A673 (cell line): ENCODE data around the gene TP53BP1. TPM values are rescaled to one million over a fixed set of nuclear protein-coding genes. Genes with fewer than 3 reads are reported as not detected.
A peak's percentile ranks its signal among the peaks of the same experiment; 100 is the strongest.

ENCODE experiments used
- BruUV-seq: library from RNA; stranded (reverse); fragments of 400-500 nt; replicated peaks from 2 replicates; lab custom pipeline; 2021; lab: Mats Ljungman, UMichigan
- CTCF ChIA-PET: fragments of 300-600 bp; sonication (Branson Sonifier 250); formaldehyde crosslinking; loops from one replicate; lab custom pipeline; 2022; ENCODE audit warnings: antibody characterized with exemption; lab: Charles Lee
- POLR2A ChIA-PET: fragments of 300-600 bp; sonication (Branson Sonifier 250); formaldehyde crosslinking; loops from one replicate; lab custom pipeline; 2022; ENCODE audit warnings: antibody characterized with exemption; ENCODE audit not compliant: low non-redundant PET; lab: Charles Lee
- DNase-seq: peaks from one replicate; pipeline ENCODE4 v3.0.0-alpha.2; 2015; ENCODE audit warnings: low spot score
- H3K27ac ChIP-seq: fragments of 200-600 bp; sonication (generic); 2 replicates; pipeline ENCODE4 v1.5.1; 2016; ENCODE audit warnings: mixed run types, low read depth, mild to moderate bottlenecking, mixed read lengths, antibody characterized with exemption, low read length; ENCODE audit not compliant: poor library complexity, severe bottlenecking
- H3K27me3 ChIP-seq: fragments of 200-600 bp; sonication (generic); replicated peaks from 2 replicates; pipeline ENCODE4 v1.6.1; 2017; ENCODE audit warnings: mixed run types, low read depth, mild to moderate bottlenecking, mixed read lengths, antibody characterized with exemption, low read length; ENCODE audit not compliant: insufficient read depth, poor library complexity
- H3K36me3 ChIP-seq: fragments of 200-600 bp; sonication (generic); 2 replicates; pipeline ENCODE4 v1.6.1; 2016; ENCODE audit warnings: mixed run types, mild to moderate bottlenecking, mixed read lengths, antibody characterized with exemption, low read length; ENCODE audit not compliant: insufficient read depth, poor library complexity, severe bottlenecking
- H3K4me1 ChIP-seq: fragments of 200-600 bp; sonication (generic); 2 replicates; pipeline ENCODE4 v1.6.1; 2017; ENCODE audit warnings: mixed run types, mild to moderate bottlenecking, mixed read lengths, antibody characterized with exemption, low read length; ENCODE audit not compliant: insufficient read depth, poor library complexity, severe bottlenecking
- H3K4me3 ChIP-seq: fragments of 200-600 bp; sonication (generic); 2 replicates; pipeline ENCODE4 v1.5.1; 2016; ENCODE audit warnings: low read depth, mixed run types, mild to moderate bottlenecking, mixed read lengths, low read length; ENCODE audit not compliant: poor library complexity, severe bottlenecking
- H3K9me3 ChIP-seq: fragments of 200-600 bp; sonication (generic); 2 replicates; pipeline ENCODE4 v1.6.1; 2016; ENCODE audit warnings: mixed run types, low read depth, mild to moderate bottlenecking, mixed read lengths, antibody characterized with exemption, low read length; ENCODE audit not compliant: poor library complexity, severe bottlenecking
- CTCF ChIP-seq: fragments of 300-800, 200-600 bp; sonication (generic); conservative IDR thresholded peaks from 2 replicates; pipeline ENCODE4 v1.5.1; 2017; ENCODE audit warnings: low read depth, mild to moderate bottlenecking, antibody characterized with exemption, low read length, moderate library complexity, mixed read lengths
- EZH2 ChIP-seq: fragments of 200-600 bp; sonication (generic); IDR thresholded peaks from 2 replicates; pipeline ENCODE4 v1.6.1; 2017; ENCODE audit warnings: borderline replicate concordance, low read depth, mild to moderate bottlenecking, mixed read lengths, antibody characterized with exemption, low read length; ENCODE audit not compliant: poor library complexity, severe bottlenecking
- intact Hi-C: fragments of 100-400 bp; cut with micrococcal nuclease; formaldehyde crosslinking; loops from one replicate; pipeline ENCODE4 v1.10.0; 2022; ENCODE audit not compliant: unreplicated experiment
- total RNA-seq: library from RNA; stranded (reverse); gene quantifications from 2 replicates; pipeline ENCODE4 v1.2.3, GENCODE V29; 2021

TP53BP1 gene
- total RNA-seq, 1 experiment from 2014 or later, result 66.0 TPM

- H3K4me3 ChIP-seq, result peak overlapping the region; percentile 76
- H3K4me1 ChIP-seq, result peaks cover 30% of the 10 kb centered on the region
- ChIA-PET POLR2A (no interaction called here), CTCF (no interaction called here)
- H3K27me3 ChIP-seq, result no peaks in the 10 kb centered on the region
- intact Hi-C loops, result loop anchor here (10.0 kb wide), 1 partner anchor 74 kb away; no protein-coding TSS in a partner anchor
- no peaks in the 10 kb centered on the region for H3K9me3 ChIP-seq
- DNase-seq, result no peak
- peaks cover 42% of the 10 kb centered on the region for H3K36me3 ChIP-seq
- BruUV-seq, result no TSS peak
- TF ChIP-seq CTCF (no peak), EZH2 (no peak)
- H3K27ac ChIP-seq, result peak overlapping the region; percentile 32
Observed at GRCh38 chr15:43519196-43519595, 26.2 kb upstream of the TP53BP1 start.

DNA sequence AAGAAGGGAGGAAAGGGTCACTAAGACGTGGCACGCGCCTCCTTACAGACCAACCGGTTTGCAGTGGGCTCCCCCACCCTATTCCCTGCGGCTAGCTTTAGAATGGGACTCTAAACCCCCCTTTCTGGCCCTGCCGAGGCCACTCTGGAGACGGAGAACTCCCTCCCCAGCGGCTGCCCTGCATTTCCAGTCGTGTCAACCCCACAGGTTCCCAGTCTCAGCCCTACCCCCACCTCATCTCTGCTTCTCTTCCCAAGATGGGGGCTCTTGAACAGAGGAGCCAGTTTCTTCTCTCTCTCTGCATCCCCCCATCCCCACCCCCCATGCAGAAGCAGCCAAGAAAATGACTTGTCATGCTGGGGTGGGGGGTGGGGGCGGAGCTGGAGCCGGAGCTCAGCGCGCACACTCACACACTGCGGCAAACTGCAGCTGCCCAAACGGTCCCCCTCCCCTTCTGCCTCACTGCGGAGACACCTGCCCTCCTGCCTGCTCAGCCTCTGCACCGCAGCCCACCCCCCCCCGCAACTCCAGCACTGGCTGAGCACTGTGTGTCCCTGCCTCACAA lies 25.3 kb upstream of the TP53BP1 start:
- no peak for TF ChIP-seq CTCF
- Histone ChIP-seq H3K27ac (peak overlapping the region; percentile 32), H3K9me3 (no peaks in the 10 kb centered on the region), H3K4me1 (peaks cover 36% of the 10 kb centered on the region), H3K4me3 (peak overlapping the region; percentile 76), H3K27me3 (no peaks in the 10 kb centered on the region), H3K36me3 (peaks cover 33% of the 10 kb centered on the region)
- BruUV-seq, result TSS peak; percentile 77
- DNase-seq, result peak; percentile 55
- ChIA-PET POLR2A (no interaction called here), CTCF (interaction anchor here (0.6 kb wide), 1 partner anchor 142 kb away, joined by 4 read pairs; no protein-coding TSS in a partner anchor)
- intact Hi-C loops, result loop anchor here (10.0 kb wide), 1 partner anchor 73 kb away; no protein-coding TSS in a partner anchor

- TF ChIP-seq EZH2, result no peak
- TF ChIP-seq CTCF, result no peak
- no peaks in the 10 kb centered on the region for H3K27me3 ChIP-seq
- H3K4me3 ChIP-seq, result peak within 1 kb of the TSS; percentile 76
- no TSS peak for BruUV-seq
- DNase-seq, result peak; percentile 85
- ChIA-PET POLR2A (interaction anchor here (0.7 kb wide), 1 partner anchor 364 kb away, joined by 3 read pairs; no protein-coding TSS in a partner anchor), CTCF (interaction anchor here (0.6 to 0.8 kb wide), 2 partner anchors 23 to 77 kb away, joined by 3 to 5 read pairs; no protein-coding TSS in a partner anchor)
- H3K4me1 ChIP-seq, result peaks cover 36% of the 10 kb centered on the region
- H3K9me3 ChIP-seq, result no peaks in the 10 kb centered on the region
- intact Hi-C loops, result loop anchor here (10.0 kb wide), 1 partner anchor 73 kb away; no protein-coding TSS in a partner anchor
- H3K27ac ChIP-seq, result peak within 1 kb of the TSS; percentile 80
- H3K36me3 ChIP-seq, result peaks cover 27% of the 10 kb centered on the region
Observed at GRCh38 chr15:43517354-43518196, 24.6 kb upstream of the TP53BP1 start, which contains the start of gene MAP1A. MAP1A (plus strand) TSS chr15:43517608; CDS start chr15:43521474, 3,866 bp downstream.
